GM12891 (cell line): ENCODE results near the gene VAMP1.

Experiments used
- POLR2A ChIP-seq: IDR thresholded peaks from 2 replicates; pipeline ENCODE4 v1.6.1; 2011; ENCODE audit warnings: low read depth, low read length, control low read depth
- POLR2AphosphoS5 ChIP-seq: IDR thresholded peaks from 2 replicates; pipeline ENCODE4 v1.6.1; 2011; ENCODE audit warnings: low read depth, low read length, control low read depth
- POU2F2 ChIP-seq: IDR thresholded peaks from 2 replicates; pipeline ENCODE4 v1.6.1; 2011; ENCODE audit warnings: low read depth, mild to moderate bottlenecking, control low read depth, low read length, moderate library complexity
- SPI1 ChIP-seq: IDR thresholded peaks from 2 replicates; pipeline ENCODE4 v1.6.1; 2011; ENCODE audit warnings: low read depth, low read length, control low read depth
- TAF1 ChIP-seq: IDR thresholded peaks from 2 replicates; pipeline ENCODE4 v1.6.1; 2011; ENCODE audit warnings: low read depth, low read length, control low read depth

GRCh38 chr12:6494258-6494743 is 23.8 kb upstream of the VAMP1 start:
- TF ChIP-seq POU2F2 (no peak), TAF1 (no peak), POLR2AphosphoS5 (no peak), POLR2A (no peak), SPI1 (no peak)
